Lower leg skin (tissue), 4 donors: ENCODE data around the gene KTN1. TPM values are rescaled to one million over a fixed set of nuclear protein-coding genes. Genes with fewer than 3 reads are reported as not detected.

Experiments
- DNase-seq, 2 donors: peaks; one replicate each; pipeline ENCODE4 v3.0.0-alpha.2; 2019; ENCODE audit warnings: low spot score in 2 of 2
- H3K4me3 ChIP-seq: fragments of 200-600 bp; sonication (generic); 2 replicates; pipeline ENCODE4 v1.5.1; 2017; ENCODE audit warnings: mild to moderate bottlenecking, low read depth; ENCODE audit not compliant: poor library complexity, severe bottlenecking
- CTCF ChIP-seq, 3 donors: fragments of 450-650 bp; IDR thresholded peaks; one replicate each; pipeline ENCODE4 v1.5.1; 2016; ENCODE audit warnings: antibody characterized with exemption in 3 of 3, mild to moderate bottlenecking in 3 of 3, moderate library complexity in 2 of 3
- POLR2A ChIP-seq, 2 donors: fragments of 450-650 bp; IDR thresholded peaks; one replicate each; pipeline ENCODE4 v1.6.1; 2016 to 2017; ENCODE audit warnings: antibody characterized with exemption in 2 of 2, mild to moderate bottlenecking in 1 of 2, moderate library complexity in 1 of 2
- WGBS, 2 donors: methylation state at CpG; one replicate each; pipeline ENCODE4 v1.1.5; 2018; 5-methylcytosine and 5-hydroxymethylcytosine counted together
- intact Hi-C: fragments of 100-400 bp; cut with DNase I; formaldehyde crosslinking; loops from one replicate; pipeline ENCODE4 v1.15.0; 2023; ENCODE audit warnings: low total_unique reads
- total RNA-seq, 4 donors: library from RNA; depleted of rRNA; stranded (reverse); fragments of >200 nt; gene quantifications; one replicate each; pipeline ENCODE4 v1.1.0, GENCODE V29; 2016

The KTN1 gene
- total RNA-seq, 4 donors from 2014 or later, result 97.7 to 117 (median 106) TPM

GRCh38 chr14:55706365-55706684 lies 126.3 kb downstream of the KTN1 start:
- no peak overlapping the region for H3K4me3 ChIP-seq
- intact Hi-C loops, result loop anchor here (10.0 kb wide), 1 partner anchor 768 kb away; no protein-coding TSS in a partner anchor
- TF ChIP-seq CTCF (IDR thresholded peaks at IDR 0.05), result no peak
- no peak for TF ChIP-seq POLR2A (IDR thresholded peaks at IDR 0.05)
- DNase-seq, result no peak
- 61 to 62% methylated on average over 1 of the region's 1 CpG for WGBS, 2 donors

GRCh38 chr14:55706893-55707292 lies 126.9 kb downstream of the KTN1 start:
- intact Hi-C loops, result loop anchor here (10.0 kb wide), 1 partner anchor 768 kb away; no protein-coding TSS in a partner anchor
- no peak for TF ChIP-seq POLR2A (IDR thresholded peaks at IDR 0.05)
- no peak for TF ChIP-seq CTCF (IDR thresholded peaks at IDR 0.05)
- WGBS, 2 donors, result 46 to 52% methylated on average over 2 of the region's 2 CpGs
- no peak overlapping the region for H3K4me3 ChIP-seq
- DNase-seq, result no peak

DNA sequence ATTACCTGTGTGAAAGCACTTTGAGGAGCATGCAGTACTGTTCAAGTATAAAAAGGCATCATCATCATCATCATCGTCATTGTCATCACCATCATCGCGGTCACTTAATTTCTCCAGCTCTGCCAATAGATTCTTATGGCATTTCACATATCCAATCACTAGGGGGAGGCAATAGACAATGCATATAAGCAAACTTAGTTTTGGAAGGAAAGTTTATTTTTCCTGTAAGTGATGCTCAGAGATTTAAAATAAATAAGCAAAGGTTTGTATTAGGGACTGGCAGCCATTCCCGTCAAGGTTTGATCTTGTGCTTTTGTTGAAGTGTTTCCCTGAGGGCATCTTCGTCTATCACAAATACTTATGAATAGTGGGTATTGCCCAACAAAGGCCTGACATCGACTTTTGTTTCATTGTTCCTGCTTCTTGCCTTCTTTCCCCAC lies 127.4 kb downstream of the KTN1 start:
- no peak overlapping the region for H3K4me3 ChIP-seq
- TF ChIP-seq CTCF (IDR thresholded peaks at IDR 0.05) (peak in 1 of 3 donors; percentile 23), POLR2A (IDR thresholded peaks at IDR 0.05) (no peak)
- 13 to 19% methylated on average over 6 of the region's 6 CpGs for WGBS, 2 donors
- intact Hi-C loops, result loop anchor here (10.0 kb wide), 1 partner anchor 767 kb away; no protein-coding TSS in a partner anchor
- no peak for DNase-seq

DNA sequence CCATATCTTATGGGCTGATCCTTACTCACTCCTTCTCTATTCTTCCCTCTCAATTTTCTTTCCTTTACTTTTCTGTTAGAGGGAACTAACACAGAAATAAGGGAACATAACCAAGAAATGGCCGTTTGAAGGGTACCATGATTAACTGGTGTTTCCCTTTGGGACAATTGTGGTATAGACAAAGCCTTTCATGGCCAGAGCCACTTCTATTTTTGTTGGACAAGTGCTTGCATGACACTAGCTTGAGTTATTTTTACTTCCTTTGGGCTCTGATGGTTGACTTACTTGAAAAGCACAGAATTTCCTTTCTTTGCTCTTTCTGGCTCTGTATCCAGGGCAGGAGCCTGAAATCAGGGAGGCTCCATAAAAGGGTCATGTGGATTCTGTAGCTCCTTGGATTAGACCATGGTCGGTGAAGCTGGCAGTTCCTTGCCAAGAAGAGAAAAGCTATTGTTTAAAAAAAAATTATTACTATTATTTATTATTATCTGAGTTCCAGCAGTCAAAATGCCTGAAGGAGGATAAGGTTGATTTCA lies 130.6 kb downstream of the KTN1 start:
- no peak for DNase-seq
- no peak overlapping the region for H3K4me3 ChIP-seq
- intact Hi-C loops, result no loop called here
- 58 to 68% methylated on average over 2 of the region's 2 CpGs for WGBS, 2 donors
- TF ChIP-seq POLR2A (IDR thresholded peaks at IDR 0.05) (no peak), CTCF (IDR thresholded peaks at IDR 0.05) (no peak)

GRCh38 chr14:55711175-55711811 lies 131.3 kb downstream of the KTN1 start:
- 65 to 80% methylated on average over 3 of the region's 3 CpGs for WGBS, 2 donors
- intact Hi-C loops, result no loop called here
- no peak overlapping the region for H3K4me3 ChIP-seq
- TF ChIP-seq POLR2A (IDR thresholded peaks at IDR 0.05), result no peak
- TF ChIP-seq CTCF (IDR thresholded peaks at IDR 0.05), result no peak
- no peak for DNase-seq
